DLD1 (cell line): ENCODE measurements around the gene FRMD4A.
"Not testable (repeated sequence)": the region's sequence is repeated elsewhere in the genome, so short reads cannot be mapped to it uniquely, and the experiment has no call there.

Source experiments
- in situ Hi-C: cut with HindIII; loops from 2 replicates; pipeline ENCODE4 v1.10.0; 2017; ENCODE audit warnings: low sequenced_read_pairs

The FRMD4A gene

GRCh38 chr10:14244147-14244546 is 86.6 kb downstream of the FRMD4A start:
- in situ Hi-C loops = no loop called here

- in situ Hi-C loops = no loop called here
These were observed 87.5 kb downstream of the FRMD4A start for GRCh38 chr10:14243221-14243620.

- in situ Hi-C loops = no loop called here
These were observed 89.5 kb downstream of the FRMD4A start for GRCh38 chr10:14241196-14241595.

- in situ Hi-C loops = no loop called here
These were observed 90.2 kb downstream of the FRMD4A start for GRCh38 chr10:14240253-14241189.

GRCh38 chr10:14238659-14239058 is 92.1 kb downstream of the FRMD4A start:
- in situ Hi-C loops = not testable (repeated sequence)

- in situ Hi-C loops = no loop called here
These were observed 94.4 kb downstream of the FRMD4A start for GRCh38 chr10:14236341-14236740.

GRCh38 chr10:14235566-14236195 is 95.0 kb downstream of the FRMD4A start:
- in situ Hi-C loops = no loop called here

- in situ Hi-C loops = no loop called here
These were observed 97.2 kb downstream of the FRMD4A start for GRCh38 chr10:14233566-14233965.

- in situ Hi-C loops = not testable (repeated sequence)
These were observed 101.9 kb downstream of the FRMD4A start for GRCh38 chr10:14228798-14229197.

GRCh38 chr10:14225379-14225778 is 105.3 kb downstream of the FRMD4A start:
- in situ Hi-C loops = no loop called here

GRCh38 chr10:14220026-14220425 is 110.7 kb downstream of the FRMD4A start:
- in situ Hi-C loops = no loop called here

GRCh38 chr10:14219411-14219810 is 111.3 kb downstream of the FRMD4A start:
- in situ Hi-C loops = no loop called here

GRCh38 chr10:14215641-14216040 is 115.1 kb downstream of the FRMD4A start:
- in situ Hi-C loops = no loop called here

- in situ Hi-C loops = not testable (repeated sequence)
These were observed 117.0 kb downstream of the FRMD4A start for GRCh38 chr10:14213703-14214102.

- in situ Hi-C loops = no loop called here
These were observed 119.1 kb downstream of the FRMD4A start for GRCh38 chr10:14211610-14212009.

- in situ Hi-C loops = no loop called here
These were observed 122.5 kb downstream of the FRMD4A start for GRCh38 chr10:14208231-14208630.

- in situ Hi-C loops = no loop called here
These were observed 125.5 kb downstream of the FRMD4A start for GRCh38 chr10:14205233-14205632.

- in situ Hi-C loops = no loop called here
These were observed 129.8 kb downstream of the FRMD4A start for GRCh38 chr10:14200698-14201544.

- in situ Hi-C loops = not testable (repeated sequence)
These were observed 131.6 kb downstream of the FRMD4A start for GRCh38 chr10:14199098-14199497.

- in situ Hi-C loops = no loop called here
These were observed 132.6 kb downstream of the FRMD4A start for GRCh38 chr10:14198078-14198477.

GRCh38 chr10:14196113-14196512 is 134.6 kb downstream of the FRMD4A start:
- in situ Hi-C loops = no loop called here
